A549 (cell line): ENCODE data around the gene PKP1. TPM values are rescaled to one million over a fixed set of nuclear protein-coding genes. Genes with fewer than 3 reads are reported as not detected.

Source experiments
- ATAC-seq, 2 experiments: fragments of 200-7000 bp in 1 of 2; fragments of >200 bp in 1 of 2; cut with Nextera tagmentation in 1 of 2; cut with Tn5 transposase in 1 of 2; 3 replicates each; pipeline versions ENCODE4 v1.8.0 to v1.9.1; 2018 to 2020; ENCODE audit warnings: mild to moderate bottlenecking in 1 of 2, moderate library complexity in 1 of 2
- CTCF ChIA-PET: fragments of 300-600 bp; sonication (Branson Sonifier 250); formaldehyde crosslinking; extraction: SDS; loops from one replicate; lab custom pipeline; 2021; ENCODE audit warnings: antibody characterized with exemption, inconsistent platforms; lab: Yijun Ruan, JAX
- POLR2A ChIA-PET: fragments of 350-600 bp; formaldehyde crosslinking; extraction: SDS; loops from one replicate; lab custom pipeline; 2021; ENCODE audit warnings: antibody characterized with exemption, inconsistent platforms; lab: Yijun Ruan, JAX
- DNase-seq, 2 experiments: peaks; one replicate each; pipeline versions ENCODE4 v3.0.0 to v3.0.0-alpha.2; 2011 to 2016; ENCODE audit warnings: low read depth in 1 of 2, low spot score in 1 of 2
- FAIRE-seq: peaks from 2 replicates; lab custom pipeline; 2011; peaks lifted over from hg19 to GRCh38; lab: Jason Lieb, UNC
- H3K27ac ChIP-seq, 2 experiments: fragments of >200 bp; sonication (Bioruptor Twin); formaldehyde crosslinking; 3 replicates each; pipeline ENCODE4 v1.5.1; 2016 to 2017
- H3K4me1 ChIP-seq: fragments of >200 bp; sonication (Bioruptor Twin); formaldehyde crosslinking; 3 replicates; pipeline ENCODE4 v1.6.1; 2016
- H3K4me2 ChIP-seq: fragments of >200 bp; sonication (Bioruptor Twin); formaldehyde crosslinking; 3 replicates; pipeline ENCODE4 v1.6.1; 2016
- H3K4me3 ChIP-seq: fragments of >200 bp; sonication (Bioruptor Twin); formaldehyde crosslinking; 3 replicates; pipeline ENCODE4 v1.5.1; 2016
- H3K9me3 ChIP-seq: fragments of >200 bp; sonication (Bioruptor Twin); formaldehyde crosslinking; 3 replicates; pipeline ENCODE4 v1.6.1; 2016
- ATOH8 ChIP-seq: fragments of 250-450 bp; sonication (Bioruptor Pico); IDR thresholded peaks from 2 replicates; pipeline ENCODE4 v1.5.0; 2020; ENCODE audit warnings: low read depth, mild to moderate bottlenecking, moderate library complexity
- BCL3 ChIP-seq: fragments of >200 bp; sonication (Bioruptor Twin); formaldehyde crosslinking; IDR thresholded peaks from 3 replicates; pipeline ENCODE4 v1.6.1; 2016
- CBX8 ChIP-seq: fragments of 200-600 bp; sonication (generic); IDR thresholded peaks from 2 replicates; pipeline ENCODE4 v1.6.1; 2016
- E2F6 ChIP-seq: IDR thresholded peaks from 2 replicates; pipeline ENCODE4 v1.6.1; 2012; ENCODE audit warnings: low read depth, borderline replicate concordance
- ELK1 ChIP-seq: fragments of 150-350 bp; IDR thresholded peaks from 2 replicates; pipeline ENCODE4 v1.6.1; 2014; ENCODE audit warnings: low read depth, mild to moderate bottlenecking, low read length
- ESRRA ChIP-seq: fragments of 150-350 bp; IDR thresholded peaks from 2 replicates; pipeline ENCODE4 v1.6.1; 2014; ENCODE audit warnings: mild to moderate bottlenecking, low read length, borderline replicate concordance
- FOXS1 ChIP-seq: fragments of 250-450 bp; sonication (Bioruptor Pico); IDR thresholded peaks from 2 replicates; pipeline ENCODE4 v1.5.0; 2020; ENCODE audit warnings: mild to moderate bottlenecking, moderate library complexity
- HMGXB4 ChIP-seq: fragments of 250-450 bp; sonication (Bioruptor Pico); IDR thresholded peaks from 2 replicates; pipeline ENCODE4 v1.5.0; 2021; ENCODE audit warnings: mild to moderate bottlenecking, moderate library complexity, borderline replicate concordance
- JUNB ChIP-seq: fragments of >200 bp; sonication (Bioruptor Twin); formaldehyde crosslinking; IDR thresholded peaks from 2 replicates; pipeline ENCODE4 v1.6.1; 2016
- KDM5A ChIP-seq: fragments of 200-600 bp; sonication (generic); IDR thresholded peaks from 2 replicates; pipeline ENCODE4 v1.6.1; 2016; ENCODE audit warnings: antibody characterized with exemption, mild to moderate bottlenecking
- MAX ChIP-seq: IDR thresholded peaks from 2 replicates; pipeline ENCODE4 v1.6.1; 2012
- MAZ ChIP-seq: fragments of 150-350 bp; IDR thresholded peaks from 2 replicates; pipeline ENCODE4 v1.6.1; 2014; ENCODE audit warnings: antibody characterized with exemption, low read depth, low read length, borderline replicate concordance
- NFE2L2 ChIP-seq: fragments of 150-350 bp; conservative IDR thresholded peaks from 2 replicates; pipeline ENCODE4 v1.6.1; 2014; ENCODE audit warnings: low read length
- POLR2A ChIP-seq: IDR thresholded peaks from 2 replicates; pipeline ENCODE4 v1.6.1; 2012; ENCODE audit warnings: mild to moderate bottlenecking, low read length
- RARB ChIP-seq: fragments of 250-450 bp; sonication (Bioruptor Pico); IDR thresholded peaks from 2 replicates; pipeline ENCODE4 v1.8.0; 2021; ENCODE audit warnings: mild to moderate bottlenecking, moderate library complexity
- RCOR1 ChIP-seq: fragments of 150-350 bp; IDR thresholded peaks from 2 replicates; pipeline ENCODE4 v1.6.1; 2014; ENCODE audit warnings: antibody characterized with exemption, low read length, low read depth
- REST ChIP-seq: fragments of 200-600 bp; sonication (generic); IDR thresholded peaks from 2 replicates; pipeline ENCODE4 v1.6.1; 2016; ENCODE audit warnings: antibody characterized with exemption, mild to moderate bottlenecking, moderate library complexity
- SMC3 ChIP-seq: fragments of >200 bp; sonication (Bioruptor Twin); formaldehyde crosslinking; IDR thresholded peaks from 3 replicates; pipeline ENCODE4 v1.6.1; 2018; ENCODE audit warnings: inconsistent platforms
- USF2 ChIP-seq: fragments of 450-650 bp; IDR thresholded peaks from 2 replicates; pipeline ENCODE4 v1.6.1; 2014; ENCODE audit warnings: antibody characterized with exemption
- ZFP36 ChIP-seq: fragments of 450-650 bp; IDR thresholded peaks from 2 replicates; pipeline ENCODE4 v1.6.1; 2014; ENCODE audit warnings: borderline replicate concordance; ENCODE audit not compliant: partially characterized antibody
- ZSCAN20 ChIP-seq: fragments of 250-450 bp; sonication (Bioruptor Pico); IDR thresholded peaks from 2 replicates; pipeline ENCODE4 v1.8.0; 2022; ENCODE audit warnings: mild to moderate bottlenecking, moderate library complexity
- WGBS: methylation state at CpG from one replicate; pipeline ENCODE4 v1.1.6; 2017; ENCODE audit errors: missing lambda C conversion rate; 5-methylcytosine and 5-hydroxymethylcytosine counted together
- polyA plus RNA-seq, 4 experiments: library from polyadenylated mRNA; depleted of rRNA in 3 of 4; stranded (reverse); fragments of >200 nt; fragmentation: RNase III in 1 of 4; extraction: RNeasy Plus Mini Kit Qiagen cat#74134 plus additional on column Dnase treatment in 1 of 4; gene quantifications; 2 replicates in 3 of 4; 3 replicates in 1 of 4; pipeline ENCODE4 v1.2.3, GENCODE V29; 2011 to 2017

PKP1 gene
- polyA plus RNA-seq, 2 of the 4 experiments (the other 2 are of a cell fraction): not detected

- no peak overlapping the region for H3K4me2 ChIP-seq
- H3K9me3 ChIP-seq: no peaks in the 10 kb centered on the region
- DNase-seq (no peak), ATAC-seq (no peak), FAIRE-seq (no peak)
- WGBS: 63% methylated on average over 6 of the region's 6 CpGs
- no peak overlapping the region for H3K27ac ChIP-seq
- POLR2A ChIA-PET: no interaction called here
- H3K4me3 ChIP-seq: no peak overlapping the region
- CTCF ChIA-PET: interaction anchor here (1.1 to 17.3 kb wide), 6 partner anchors 11 to 113 kb away, joined by 3 to 480 read pairs (median 114); partner anchors contain the start of gene TNNT2
- no peaks in the 10 kb centered on the region for H3K4me1 ChIP-seq
- TF ChIP-seq NFE2L2 (no peak), RARB (no peak), MAX (no peak), RCOR1 (no peak), ATOH8 (CRISPR knock-in tag) (no peak), ZSCAN20 (no peak), JUNB (no peak), CBX8 (no peak), KDM5A (no peak), BCL3 (no peak), ESRRA (no peak)
- TF ChIP-seq, all 56 proteins: peak for 0
These were observed 81.5 kb downstream of the PKP1 start for GRCh38 chr1:201364808-201365105.

GRCh38 chr1:201365251-201365650 lies 81.9 kb downstream of the PKP1 start:
- DNase-seq: no peak
- TF ChIP-seq MAZ (no peak), POLR2A (no peak), ZSCAN20 (no peak), MAX (no peak), FOXS1 (no peak), ZFP36 (no peak), SMC3 (no peak), USF2 (no peak), ELK1 (no peak), E2F6 (no peak), REST (no peak), HMGXB4 (CRISPR knock-in tag) (no peak)
- TF ChIP-seq, all 56 proteins: peak for 0
- Histone ChIP-seq H3K27ac (no peak overlapping the region), H3K9me3 (no peaks in the 10 kb centered on the region), H3K4me2 (no peak overlapping the region), H3K4me3 (no peak overlapping the region), H3K4me1 (no peaks in the 10 kb centered on the region)
- POLR2A ChIA-PET: no interaction called here
- no peak for FAIRE-seq
- WGBS: 86% methylated on average over 11 of the region's 11 CpGs
- CTCF ChIA-PET: interaction anchor here (1.1 to 17.3 kb wide), 6 partner anchors 18 to 114 kb away, joined by 3 to 480 read pairs (median 65); no protein-coding TSS in a partner anchor
- ATAC-seq: no peak
